Kidney glomerular epithelial cell (primary cell): ENCODE results near the gene PLAAT2.
"Not testable (repeated sequence)": the region's sequence is repeated elsewhere in the genome, so short reads cannot be mapped to it uniquely, and the experiment has no call there.

Source experiments
- DNase-seq: peaks from one replicate; lab custom pipeline; 2025; lab: John Stamatoyannopoulos, UW

Gene PLAAT2

GRCh38 chr11:63578882-63579281 lies 15.7 kb upstream of the PLAAT2 start:
- not testable (repeated sequence) for DNase-seq

DNA sequence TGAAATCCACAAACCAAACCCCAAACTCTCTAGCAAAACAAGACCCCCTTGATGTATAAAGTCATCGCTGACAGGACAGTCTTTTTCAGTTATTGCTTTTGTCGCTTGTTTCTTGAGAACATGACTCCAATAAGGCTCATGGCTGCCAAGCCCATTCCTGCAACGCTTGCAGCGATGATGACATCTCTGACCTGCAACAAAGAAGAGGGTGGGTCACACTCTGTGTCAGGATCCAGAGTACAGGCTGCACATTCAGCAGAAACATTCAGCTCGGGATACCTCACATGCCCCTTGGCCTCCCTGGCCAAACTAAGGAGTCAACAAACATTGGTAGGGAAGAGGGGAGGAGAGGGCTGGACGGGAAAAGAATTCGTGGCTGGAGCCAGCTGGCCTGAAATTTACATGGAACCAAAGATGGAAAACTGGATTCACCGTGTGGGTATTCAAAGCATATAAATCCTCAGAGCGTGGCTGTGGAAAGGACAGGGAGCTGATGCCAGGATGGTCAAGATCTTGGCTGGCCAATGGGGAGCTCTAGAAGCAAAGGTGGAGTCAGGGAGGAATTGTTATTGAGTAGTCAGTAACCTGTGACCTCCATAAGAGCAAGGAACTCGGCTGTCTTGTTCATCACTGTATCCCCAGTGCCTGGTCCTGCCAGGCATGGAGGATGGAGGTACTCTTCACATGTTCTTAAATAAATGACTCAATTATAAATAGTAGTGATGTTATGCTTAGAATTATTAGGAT lies 11.8 kb upstream of the PLAAT2 start:
- DNase-seq = no peak

DNA sequence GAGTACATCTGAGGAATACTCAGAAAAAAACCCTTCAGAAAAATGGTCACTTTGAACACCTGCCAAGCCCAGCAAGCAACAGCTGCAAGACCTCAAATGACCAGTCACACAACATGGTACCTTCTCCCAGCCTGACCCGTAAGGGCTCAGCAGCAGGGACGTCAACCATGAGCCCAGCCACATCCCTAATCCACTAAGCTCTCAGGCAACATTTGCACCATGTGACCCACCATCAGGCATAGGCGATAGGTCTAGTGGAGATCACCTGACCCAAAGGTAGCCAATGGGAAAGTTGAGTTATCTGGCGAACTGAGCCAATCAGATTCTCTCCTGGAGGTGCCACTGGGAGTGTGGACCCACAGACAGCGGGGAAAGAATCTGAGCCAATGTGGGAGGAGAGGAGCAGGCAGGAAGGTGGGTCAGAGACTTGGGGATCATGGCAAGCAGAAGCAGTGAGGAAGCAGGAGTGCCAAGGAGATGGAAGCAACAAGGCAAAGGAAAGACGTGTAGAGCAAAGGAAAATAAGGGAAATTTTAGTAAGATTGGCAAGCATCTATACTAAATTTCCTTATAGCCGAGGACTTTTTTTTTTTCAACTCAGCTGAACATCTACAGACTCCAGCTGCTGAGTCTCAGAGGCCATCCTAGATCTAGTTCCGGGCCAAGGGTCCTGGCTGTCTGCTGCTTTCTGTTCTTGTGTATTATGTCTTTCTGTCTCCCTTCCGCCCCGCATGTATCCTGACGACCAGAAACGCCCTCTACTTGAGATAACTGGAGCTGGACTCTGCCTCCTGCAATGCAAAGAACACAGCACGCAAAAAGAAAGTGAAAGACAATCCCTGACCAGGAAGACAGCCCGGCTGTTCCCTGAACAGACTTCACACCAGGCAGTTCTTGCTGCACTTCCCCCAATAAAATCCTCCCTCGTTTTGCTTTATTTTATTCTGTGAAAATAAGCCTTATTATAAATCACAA lies 11.0 kb upstream of the PLAAT2 start:
- DNase-seq = peak; percentile 26

DNA sequence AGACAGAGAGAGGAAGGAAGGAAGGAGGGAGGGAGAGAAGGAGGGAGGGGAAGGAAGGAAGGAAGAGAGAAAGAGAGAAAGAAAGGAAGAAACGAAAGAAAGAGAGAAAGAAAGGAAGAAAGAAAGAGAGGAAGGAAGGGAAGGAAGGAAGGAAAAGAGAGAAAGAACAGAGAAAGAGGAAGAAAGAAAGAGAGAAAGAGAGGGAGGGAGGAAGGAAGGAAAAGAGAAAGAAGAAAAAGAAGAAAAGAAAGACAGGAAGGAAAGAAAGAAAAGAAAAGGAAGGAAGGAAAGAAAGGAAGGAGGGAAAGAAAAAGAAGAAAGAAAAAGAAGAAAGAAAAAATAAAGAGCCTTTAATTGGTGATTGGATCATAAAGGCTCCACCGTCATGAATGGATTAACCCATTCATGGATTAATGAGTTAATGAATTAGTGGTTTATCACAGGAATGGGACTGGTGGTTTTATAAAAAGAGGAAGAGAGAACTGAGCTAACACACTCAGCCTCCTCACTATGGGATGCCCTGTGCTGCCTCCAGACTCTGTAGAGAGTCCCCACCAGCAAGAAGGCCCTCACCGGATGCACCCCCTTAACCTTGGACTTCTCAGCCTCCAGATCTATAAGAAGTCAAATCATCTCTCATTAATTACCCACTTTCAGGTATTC lies 9.0 kb upstream of the PLAAT2 start:
- DNase-seq = no peak

- no peak for DNase-seq
Observed at GRCh38 chr11:63569570-63569969, 6.4 kb upstream of the PLAAT2 start.

DNA sequence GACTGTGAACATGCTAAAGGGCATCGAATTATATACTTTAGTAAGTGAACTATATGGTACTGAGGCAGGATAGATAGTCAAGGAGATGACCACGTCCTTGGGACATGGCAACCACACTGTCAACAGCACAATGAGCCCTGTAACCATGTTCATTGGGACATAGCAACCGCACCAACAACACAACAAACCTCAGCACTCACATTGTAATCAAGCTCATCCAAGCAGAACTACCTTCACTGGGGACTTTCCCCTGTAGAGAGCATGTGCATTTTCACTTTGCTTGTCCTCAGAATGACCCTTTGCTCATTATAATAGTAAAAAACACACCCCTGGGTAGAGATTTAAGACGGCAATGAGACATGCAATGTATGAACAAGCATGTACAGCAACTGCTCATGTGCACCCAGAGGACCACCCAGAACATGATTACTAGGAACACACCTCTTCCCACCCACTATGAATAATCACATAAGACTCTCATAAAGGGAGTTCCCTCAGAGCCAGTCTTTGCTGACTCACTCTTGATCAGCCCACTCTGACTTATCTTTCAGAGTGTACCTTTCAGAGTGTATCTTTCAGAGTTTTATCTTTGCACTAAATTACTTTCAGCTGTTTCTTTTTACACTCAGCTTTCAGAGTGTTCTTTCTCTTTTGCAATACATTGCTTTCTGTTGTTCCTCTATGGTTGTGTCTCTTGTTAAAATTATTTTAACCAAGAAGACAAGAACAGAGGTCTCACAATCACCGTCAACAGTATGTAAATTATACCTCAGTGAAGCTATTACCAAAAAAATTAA lies 4.1 kb upstream of the PLAAT2 start:
- peak; percentile 100 for DNase-seq

DNA sequence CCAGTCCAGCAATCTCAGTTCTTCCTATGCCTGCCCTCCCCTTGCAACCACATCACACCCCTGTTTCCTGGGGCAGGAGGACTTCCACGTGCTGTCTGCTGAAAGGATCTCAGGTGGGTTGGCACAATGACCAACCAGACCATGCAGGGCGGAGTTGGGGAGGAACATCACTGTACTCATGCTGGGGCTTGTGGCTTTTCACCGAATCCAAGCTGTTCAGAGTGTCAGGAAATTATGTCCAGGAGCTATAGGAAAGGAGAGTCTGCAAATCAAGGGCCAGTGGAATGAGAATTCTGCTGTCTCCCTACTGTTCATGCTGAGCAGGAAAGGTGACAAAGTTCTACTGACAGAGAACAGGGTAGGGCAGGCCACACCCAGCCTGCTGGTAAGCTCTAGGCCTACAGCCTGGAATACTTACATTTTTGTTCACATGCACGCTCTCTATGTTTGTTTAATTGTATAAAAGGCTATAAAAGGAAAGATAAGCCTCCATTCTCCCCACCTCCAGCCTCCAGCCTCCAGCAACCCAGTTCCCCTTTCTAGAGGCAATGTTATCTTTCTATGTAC lies 1.7 kb upstream of the PLAAT2 start:
- no peak for DNase-seq

GRCh38 chr11:63564056-63564774 lies 1.0 kb upstream of the PLAAT2 start:
- peak; percentile 51 for DNase-seq

- DNase-seq = no peak
Observed at GRCh38 chr11:63560506-63561180, 2.5 kb downstream of the PLAAT2 start.

GRCh38 chr11:63558459-63559157 lies 4.6 kb downstream of the PLAAT2 start:
- DNase-seq = no peak

- no peak for DNase-seq
Observed at GRCh38 chr11:63557570-63557969, 5.6 kb downstream of the PLAAT2 start.

- DNase-seq = no peak
Observed at GRCh38 chr11:63556404-63557013, 6.7 kb downstream of the PLAAT2 start.

DNA sequence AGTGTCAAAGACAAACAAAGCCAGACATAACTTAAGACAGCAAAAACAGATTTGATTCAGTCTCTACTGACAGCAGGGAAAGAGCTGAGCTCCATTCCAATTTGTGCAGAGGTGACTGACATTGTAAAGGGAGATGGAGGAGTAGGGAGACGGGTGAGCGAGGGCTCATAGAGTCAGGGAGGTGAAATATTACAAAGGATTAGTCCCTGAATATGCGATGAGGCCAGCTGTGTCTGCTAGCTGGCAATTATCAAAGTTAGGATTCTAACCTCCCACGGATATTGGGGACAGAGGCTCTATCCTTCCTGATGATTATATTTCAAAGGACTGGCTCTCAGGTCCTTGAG lies 8.3 kb downstream of the PLAAT2 start:
- no peak for DNase-seq

DNA sequence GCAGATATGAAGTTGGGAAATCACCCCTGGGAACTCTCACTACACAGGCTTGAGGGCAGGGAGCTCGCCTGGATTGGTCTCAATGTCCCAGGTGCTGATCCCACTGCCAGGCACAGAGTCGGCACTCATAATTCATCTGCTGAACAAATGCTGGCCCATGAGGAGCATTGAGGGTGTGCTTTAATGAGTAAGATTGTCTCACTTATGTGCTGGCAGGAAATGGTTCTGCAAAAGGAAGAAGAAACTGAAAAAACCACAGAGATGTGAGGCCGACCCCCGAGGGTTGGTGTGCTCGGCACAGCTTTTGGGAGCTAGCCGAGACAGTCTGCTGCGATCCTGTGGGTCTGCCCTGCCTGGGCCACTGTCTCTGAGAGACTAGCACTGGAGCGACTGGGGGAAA lies 9.4 kb downstream of the PLAAT2 start:
- no peak for DNase-seq

GRCh38 chr11:63552921-63553320 lies 10.3 kb downstream of the PLAAT2 start:
- DNase-seq = no peak

- no peak for DNase-seq
Observed at GRCh38 chr11:63551889-63552266, 11.3 kb downstream of the PLAAT2 start.

DNA sequence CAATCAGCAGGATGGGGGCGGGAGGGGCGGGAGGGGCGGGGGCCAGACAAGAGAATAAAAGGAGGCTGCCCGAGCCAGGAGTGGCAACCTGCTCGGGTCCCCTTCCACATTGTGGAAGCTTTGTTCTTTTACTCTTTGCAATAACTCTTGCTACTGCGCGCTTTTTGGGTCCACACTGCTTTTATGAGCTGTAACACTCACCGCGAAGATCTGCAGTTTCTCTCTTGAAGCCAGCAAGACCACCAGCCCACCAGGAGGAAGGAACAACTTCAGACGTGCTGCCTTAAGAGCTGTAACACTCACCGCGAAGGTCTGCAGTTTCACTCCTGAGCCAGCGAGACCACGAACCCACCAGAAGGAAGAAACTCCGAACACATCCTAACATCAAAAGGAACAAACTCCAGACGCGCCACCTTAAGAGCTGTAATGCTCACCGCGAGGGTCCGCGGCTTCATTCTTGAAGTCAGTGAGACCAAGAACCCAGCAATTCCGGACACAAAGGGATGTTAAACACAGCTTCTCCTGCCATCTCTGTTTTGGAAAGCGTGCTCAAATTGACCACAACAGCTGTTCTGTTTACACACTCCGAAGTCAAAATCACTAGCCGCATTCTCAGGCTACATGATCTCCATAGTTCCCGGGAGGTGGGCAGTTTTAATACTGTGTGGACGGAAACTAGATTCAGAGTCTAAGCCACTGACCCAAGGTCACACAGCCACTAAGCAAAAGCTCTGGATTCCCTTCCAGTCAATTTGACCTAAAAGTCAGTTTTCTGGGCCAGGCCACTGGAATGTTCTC lies 11.9 kb downstream of the PLAAT2 start:
- DNase-seq = no peak

DNA sequence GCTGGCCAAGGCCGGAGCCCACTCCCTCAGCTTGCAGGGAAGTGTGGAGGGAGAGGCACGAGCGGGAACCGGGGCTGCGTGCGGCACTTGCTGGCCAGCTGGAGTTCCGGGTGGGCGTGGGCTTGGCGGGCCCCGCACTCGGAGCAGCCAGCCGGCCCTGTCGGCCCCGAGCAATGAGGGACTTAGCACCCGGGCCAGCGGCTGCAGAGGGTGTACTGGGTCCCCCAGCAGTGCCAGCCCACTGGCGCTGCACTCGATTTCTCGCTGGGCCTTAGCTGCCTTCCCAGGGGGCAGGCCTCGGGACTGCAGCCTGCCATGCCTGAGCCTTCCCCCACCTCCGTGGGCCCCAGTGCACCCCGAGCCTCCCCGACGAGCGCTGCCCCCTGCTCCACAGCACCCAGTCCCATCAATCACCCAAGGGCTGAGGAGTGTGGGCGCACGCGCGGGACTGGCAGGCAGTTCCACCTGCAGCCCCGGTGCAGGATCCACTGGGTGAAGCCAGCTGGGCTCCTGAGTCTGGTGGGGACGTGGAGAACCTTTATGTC lies 13.0 kb downstream of the PLAAT2 start:
- not testable (repeated sequence) for DNase-seq
